B cell (primary cell): Measurements from ENCODE around the gene NLRP9. TPM values are rescaled to one million over a fixed set of nuclear protein-coding genes. Genes with fewer than 3 reads are reported as not detected.

Source experiments
- ATAC-seq: fragments of 200-7000 bp; cut with Tn5 transposase; one replicate; pipeline ENCODE4 v1.10.0; 2021; ENCODE audit warnings: low read depth, mild to moderate bottlenecking, moderate number of reproducible peaks, moderate library complexity
- CTCF ChIA-PET: fragments of 350-600 bp; sonication (Branson Sonifier 250); formaldehyde crosslinking; loops from one replicate; lab custom pipeline; 2021; ENCODE audit warnings: antibody characterized with exemption, inconsistent platforms; lab: Charles Lee
- POLR2A ChIA-PET: fragments of 350-600 bp; sonication (Branson Sonifier 250); formaldehyde crosslinking; loops from one replicate; lab custom pipeline; 2021; ENCODE audit warnings: antibody characterized with exemption; lab: Charles Lee
- DNase-seq: peaks from one replicate; pipeline ENCODE4 v3.0.0; 2013
- H2AFZ ChIP-seq: 2 replicates; pipeline ENCODE4 v1.6.1; 2012; ENCODE audit warnings: mild to moderate bottlenecking, low read depth, low read length; ENCODE audit not compliant: insufficient read depth, poor library complexity, severe bottlenecking
- H3K27ac ChIP-seq, 2 donors: 1 replicate in 1 of 2; 2 replicates in 1 of 2; pipeline ENCODE4 v1.5.1; 2012 to 2013; ENCODE audit warnings: low read length in 2 of 2, mild to moderate bottlenecking in 2 of 2, moderate library complexity in 1 of 2
- H3K27me3 ChIP-seq, 4 experiments: fragments of 200-600 bp in 1 of 4; sonication (generic) in 1 of 4; replicated peaks in 1 of 4; 1 replicate in 2 of 4; 2 replicates in 2 of 4; pipeline versions ENCODE4 v1.6.1 to v1.7.0; 2013 to 2016; ENCODE audit warnings: low read length in 3 of 4, mild to moderate bottlenecking in 2 of 4, mixed read lengths in 1 of 4, moderate library complexity in 1 of 4; ENCODE audit not compliant: insufficient read depth in 4 of 4, control insufficient read depth in 3 of 4; ENCODE audit errors: control extremely low read depth in 1 of 4
- H3K36me3 ChIP-seq, 2 experiments: replicated peaks in 1 of 2; 1 replicate in 1 of 2; 2 replicates in 1 of 2; pipeline versions ENCODE4 v1.6.1 to v1.7.1; 2013; ENCODE audit warnings: low read length in 1 of 2; ENCODE audit not compliant: insufficient read depth in 2 of 2, control insufficient read depth in 1 of 2; ENCODE audit errors: control extremely low read depth in 1 of 2, extremely low read depth in 1 of 2
- H3K4me1 ChIP-seq, 2 donors: fragments of 200-600 bp in 1 of 2; sonication (generic) in 1 of 2; 1 replicate in 1 of 2; 2 replicates in 1 of 2; pipeline versions ENCODE4 v1.5.1 to v1.6.1; 2013 to 2017; ENCODE audit warnings: low read length in 2 of 2; ENCODE audit not compliant: control insufficient read depth in 2 of 2, insufficient read depth in 2 of 2
- H3K4me2 ChIP-seq: replicated peaks from 2 replicates; pipeline ENCODE3; 2012; ENCODE audit warnings: mild to moderate bottlenecking, low read depth, low read length; ENCODE audit not compliant: poor library complexity, severe bottlenecking
- H3K4me3 ChIP-seq, 5 experiments: fragments of 200-600 bp in 1 of 5; sonication (generic) in 1 of 5; 1 replicate in 3 of 5; 2 replicates in 2 of 5; pipeline versions ENCODE4 v1.5.1 to v1.7.0; 2011 to 2016; ENCODE audit warnings: low read length in 4 of 5, mild to moderate bottlenecking in 4 of 5, low read depth in 2 of 5, control low read depth in 1 of 5, moderate library complexity in 1 of 5; ENCODE audit not compliant: insufficient read depth in 1 of 5; ENCODE audit errors: control extremely low read depth in 1 of 5, extremely low read depth in 1 of 5
- H3K79me2 ChIP-seq: fragments of 200-600 bp; sonication (generic); one replicate; pipeline ENCODE4 v1.6.0; 2016; ENCODE audit warnings: low read length; ENCODE audit not compliant: control insufficient read depth, insufficient read depth
- H3K9ac ChIP-seq: fragments of 200-600 bp; sonication (generic); 2 replicates; pipeline ENCODE4 v1.6.1; 2017; ENCODE audit warnings: mild to moderate bottlenecking, low read length, moderate library complexity
- H3K9me3 ChIP-seq, 3 donors: one replicate each; pipeline versions ENCODE4 v1.6.1 to v1.7.1; 2013; ENCODE audit warnings: low read length in 2 of 3; ENCODE audit not compliant: control insufficient read depth in 2 of 3, insufficient read depth in 1 of 3; ENCODE audit errors: control extremely low read depth in 1 of 3
- H4K20me1 ChIP-seq: 2 replicates; pipeline ENCODE4 v1.6.0; 2012; ENCODE audit warnings: mild to moderate bottlenecking, low read length; ENCODE audit not compliant: insufficient read depth, control insufficient read depth, poor library complexity, severe bottlenecking
- H3K27ac Mint-ChIP-seq: one replicate; pipeline ENCODE4 v1.8.0; 2021; ENCODE audit warnings: mixed read lengths
- H3K27me3 Mint-ChIP-seq: one replicate; pipeline ENCODE4 v1.8.0; 2021; ENCODE audit warnings: mixed read lengths
- H3K4me1 Mint-ChIP-seq: one replicate; pipeline ENCODE4 v1.8.0; 2021; ENCODE audit warnings: mixed read lengths
- H3K4me3 Mint-ChIP-seq: one replicate; pipeline ENCODE4 v1.8.0; 2021; ENCODE audit warnings: mixed read lengths
- H3K9me3 Mint-ChIP-seq: one replicate; pipeline ENCODE4 v1.8.0; 2022; ENCODE audit warnings: mixed read lengths; ENCODE audit not compliant: insufficient read depth
- EZH2 ChIP-seq: IDR thresholded peaks from 2 replicates; pipeline ENCODE4 v1.6.1; 2012; ENCODE audit warnings: borderline replicate concordance, low read depth, mild to moderate bottlenecking, moderate library complexity, low read length; ENCODE audit not compliant: insufficient read depth, poor library complexity, severe bottlenecking
- WGBS: methylation state at CpG from one replicate; pipeline ENCODE4 v1.1.5; 2013; ENCODE audit warnings: missing lambda C conversion rate; ENCODE audit not compliant: insufficient coverage; 5-methylcytosine and 5-hydroxymethylcytosine counted together
- intact Hi-C: fragments of 100-400 bp; cut with micrococcal nuclease; formaldehyde crosslinking; loops from one replicate; pipeline ENCODE4 v1.10.0; 2022
- polyA plus RNA-seq: library from polyadenylated mRNA; depleted of rRNA; stranded (reverse); fragments of >200 nt; gene quantifications from 2 replicates; pipeline ENCODE4 v1.2.3, GENCODE V29; 2012
- total RNA-seq, 2 donors: library from RNA; stranded (reverse); fragments of 120-200 nt in 1 of 2; gene quantifications; 1 replicate in 1 of 2; 2 replicates in 1 of 2; pipeline versions ENCODE4 v1.2.3 to v1.2.4, GENCODE V29; 2013 to 2022
- TF ChIP-seq, protein P1 (sequence below): fragments of 200-600 bp; IDR thresholded peaks from one replicate; pipeline ENCODE4 v1.8.0; 2022; ENCODE audit warnings: antibody characterized with exemption, mild to moderate bottlenecking

NLRP9 gene
- total and polyA plus RNA-seq, 2 donors (not counting 1 experiment from before 2014, with no cell fraction given): not detected

DNA sequence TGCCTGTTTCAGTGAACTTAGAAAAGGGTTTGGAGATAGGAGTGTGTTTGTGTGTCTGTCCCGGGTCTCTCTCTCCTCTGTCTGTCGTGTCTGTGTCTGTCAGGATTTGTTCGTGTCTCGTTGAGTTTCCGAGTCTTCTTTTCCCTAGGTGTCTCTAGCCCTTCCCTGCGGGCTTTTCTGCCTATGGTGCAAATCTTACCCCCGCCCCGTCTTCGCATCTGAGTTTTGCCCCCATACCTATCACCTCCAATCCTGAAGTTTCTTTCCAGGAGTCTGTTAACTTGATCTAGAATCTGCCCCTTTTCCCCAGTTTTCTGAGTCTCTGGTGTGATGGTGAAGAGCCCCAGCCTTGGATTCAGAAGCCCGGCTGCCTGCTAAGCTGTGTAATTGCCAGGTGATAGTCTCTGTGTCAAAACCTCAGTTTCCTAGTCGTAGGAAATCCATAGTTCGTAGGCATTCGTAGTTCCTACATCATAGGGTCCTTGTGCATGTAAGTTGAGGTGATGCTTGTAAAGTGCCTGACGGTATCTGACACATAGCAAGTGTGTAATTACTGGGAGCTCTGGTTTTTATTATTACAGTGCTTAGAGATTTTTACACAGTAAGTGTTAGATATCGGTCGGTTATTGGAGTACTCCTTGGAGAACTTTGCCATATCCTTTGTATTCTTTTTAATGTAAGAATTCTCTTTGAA lies 62.4 kb downstream of the NLRP9 start:
- Histone ChIP-seq H3K36me3 (peaks cover 0 to 57% of the 10 kb centered on the region in 2 experiments), H2AFZ (peak overlapping the region; percentile 70), H3K4me2 (peak overlapping the region; percentile 82), H3K9ac (peak overlapping the region; percentile 80), H3K79me2 (peaks cover 68% of the 10 kb centered on the region), H3K9me3 (peaks cover 0 to 2% (median 0%) of the 10 kb centered on the region in 3 donors), H3K4me3 (peak overlapping the region; percentile 64 to 93 (median 77)), H3K27me3 (no peaks in the 10 kb centered on the region), H3K4me1 (peaks cover 50 to 60% of the 10 kb centered on the region in 2 donors), H3K27ac (peak overlapping the region; percentile 87 to 93), H4K20me1 (peaks cover 73% of the 10 kb centered on the region)
- H3K27ac Mint-ChIP-seq: peak overlapping the region; percentile 91
- ATAC-seq: no peak
- TF ChIP-seq, protein P1, sequence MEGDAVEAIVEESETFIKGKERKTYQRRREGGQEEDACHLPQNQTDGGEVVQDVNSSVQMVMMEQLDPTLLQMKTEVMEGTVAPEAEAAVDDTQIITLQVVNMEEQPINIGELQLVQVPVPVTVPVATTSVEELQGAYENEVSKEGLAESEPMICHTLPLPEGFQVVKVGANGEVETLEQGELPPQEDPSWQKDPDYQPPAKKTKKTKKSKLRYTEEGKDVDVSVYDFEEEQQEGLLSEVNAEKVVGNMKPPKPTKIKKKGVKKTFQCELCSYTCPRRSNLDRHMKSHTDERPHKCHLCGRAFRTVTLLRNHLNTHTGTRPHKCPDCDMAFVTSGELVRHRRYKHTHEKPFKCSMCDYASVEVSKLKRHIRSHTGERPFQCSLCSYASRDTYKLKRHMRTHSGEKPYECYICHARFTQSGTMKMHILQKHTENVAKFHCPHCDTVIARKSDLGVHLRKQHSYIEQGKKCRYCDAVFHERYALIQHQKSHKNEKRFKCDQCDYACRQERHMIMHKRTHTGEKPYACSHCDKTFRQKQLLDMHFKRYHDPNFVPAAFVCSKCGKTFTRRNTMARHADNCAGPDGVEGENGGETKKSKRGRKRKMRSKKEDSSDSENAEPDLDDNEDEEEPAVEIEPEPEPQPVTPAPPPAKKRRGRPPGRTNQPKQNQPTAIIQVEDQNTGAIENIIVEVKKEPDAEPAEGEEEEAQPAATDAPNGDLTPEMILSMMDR: no peak
- TF ChIP-seq EZH2: no peak
- no peaks in the 10 kb centered on the region for H3K9me3 Mint-ChIP-seq
- 6% methylated on average over 11 of the region's 16 CpGs for WGBS
- ChIA-PET POLR2A (interaction anchor here (0.8 to 1.4 kb wide), 4 partner anchors 21 to 396 kb away, joined by 3 to 4 read pairs (median 3); partner anchors contain the start of genes HSPBP1, KMT5C and U2AF2), CTCF (interaction anchor here (1.1 to 1.8 kb wide), 4 partner anchors 20 to 133 kb away, joined by 3 to 5 read pairs (median 4); no protein-coding TSS in a partner anchor)
- no peak for DNase-seq
- H3K27me3 Mint-ChIP-seq: no peaks in the 10 kb centered on the region
- peak overlapping the region; percentile 95 for H3K4me3 Mint-ChIP-seq
- intact Hi-C loops: loop anchor here (1.0 to 5.0 kb wide), 4 partner anchors 22 to 1474 kb away; partner anchors contain the start of genes PPP1R12C, RPS9, ZNF580 and ZNF581
- peaks cover 71% of the 10 kb centered on the region for H3K4me1 Mint-ChIP-seq
